Coronary artery (tissue), 2 donors: Measurements from ENCODE around the gene GALNT8.

Source experiments
- DNase-seq: peaks from one replicate; pipeline ENCODE4 v3.0.0-alpha.2; 2017; ENCODE audit warnings: low spot score
- H3K27ac ChIP-seq, 2 donors: fragments of 200-600 bp; sonication (generic); one replicate each; pipeline ENCODE4 v1.5.1; 2016 to 2019
- H3K4me3 ChIP-seq: fragments of 200-600 bp; sonication (generic); 2 replicates; pipeline ENCODE4 v1.5.1; 2016; ENCODE audit warnings: mild to moderate bottlenecking, moderate library complexity
- CTCF ChIP-seq: fragments of 200-600 bp; sonication (generic); IDR thresholded peaks from one replicate; pipeline ENCODE4 v1.5.1; 2019; ENCODE audit warnings: antibody characterized with exemption

The GALNT8 gene

GRCh38 chr12:4780641-4781611 lies 60.7 kb downstream of the GALNT8 start:
- no peak for DNase-seq

DNA sequence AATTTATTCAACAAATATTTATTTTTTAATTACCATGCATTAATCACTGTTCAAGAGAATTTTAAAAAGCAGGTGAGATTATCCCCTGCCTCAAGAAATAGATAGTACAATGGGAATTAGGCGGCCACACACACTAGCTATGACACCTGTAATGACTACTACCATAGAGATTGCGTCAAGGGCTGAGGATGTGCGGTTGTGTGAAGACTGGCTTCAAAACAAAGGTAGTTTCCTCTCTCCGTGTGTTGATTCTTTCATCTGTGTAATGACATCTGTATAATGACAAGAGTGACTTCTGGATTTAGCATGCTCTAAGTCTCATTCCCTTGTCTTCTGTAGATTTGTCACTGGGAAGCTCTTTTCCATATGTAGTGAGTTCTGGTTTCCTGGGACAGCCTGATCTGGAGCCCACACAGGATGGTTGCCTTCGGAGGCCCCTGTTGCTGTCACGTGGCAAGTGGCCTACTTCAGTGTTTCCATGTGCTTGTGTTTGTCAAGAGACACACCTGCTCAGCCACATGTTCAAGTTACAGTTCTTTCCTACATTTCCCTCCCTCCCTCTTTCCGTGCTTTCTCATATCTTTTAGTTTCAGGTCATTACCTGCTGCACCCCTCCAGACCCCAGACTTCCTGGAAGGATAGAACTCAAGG lies 64.3 kb downstream of the GALNT8 start:
- DNase-seq: no peak
- Histone ChIP-seq H3K4me3 (no peak overlapping the region), H3K27ac (no peak overlapping the region)
- no peak for TF ChIP-seq CTCF

More at GRCh38 chr12:4780641-4781611, 60.7 kb downstream of the GALNT8 start:
- no peak for TF ChIP-seq CTCF
- Histone ChIP-seq H3K4me3 (peak overlapping the region; percentile 20), H3K27ac (no peak overlapping the region)

GRCh38 chr12:4786795-4787194 lies 66.6 kb downstream of the GALNT8 start:
- no peak for DNase-seq
- Histone ChIP-seq H3K27ac (no peak overlapping the region), H3K4me3 (no peak overlapping the region)
- TF ChIP-seq CTCF: no peak

DNA sequence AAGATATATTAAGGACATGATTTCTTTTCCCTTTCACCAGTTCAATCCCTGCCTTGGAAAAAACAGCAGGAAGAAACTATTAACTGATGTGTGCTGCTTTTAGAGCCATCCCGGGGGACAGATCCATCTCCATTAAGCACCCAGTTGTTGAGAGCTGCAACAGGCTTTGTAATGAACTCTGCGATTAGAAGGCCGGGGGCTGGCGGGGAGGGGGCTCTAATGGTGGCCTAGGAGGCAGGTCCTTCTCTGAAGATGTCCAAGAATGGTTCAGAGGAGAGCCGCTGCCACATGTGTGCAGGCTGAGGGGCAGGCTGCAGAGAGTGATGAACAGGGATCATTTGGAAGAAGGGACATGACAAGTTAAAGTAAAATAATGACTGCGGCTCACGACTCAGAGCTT lies 67.8 kb downstream of the GALNT8 start:
- DNase-seq: no peak
- no peak for TF ChIP-seq CTCF
- no peak overlapping the region for H3K4me3 ChIP-seq

DNA sequence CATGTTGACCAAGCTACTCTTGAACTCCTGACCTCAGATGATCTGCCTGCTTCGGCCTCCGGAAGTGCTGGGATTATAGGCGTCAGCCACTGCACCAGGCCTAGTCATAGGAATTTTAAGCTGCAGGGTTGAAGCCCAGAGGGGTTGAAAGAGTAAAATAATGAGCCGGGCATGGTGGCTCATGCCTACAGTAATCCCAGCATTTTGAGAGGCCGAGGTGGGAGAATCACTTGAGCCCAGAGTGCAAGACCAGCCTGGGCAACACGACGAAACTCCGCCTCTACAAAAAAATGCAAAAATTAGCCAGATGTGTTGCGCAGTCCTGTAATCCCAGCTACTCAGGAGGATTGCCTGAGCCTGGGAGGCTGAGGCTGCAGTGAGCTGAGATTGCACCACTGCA lies 69.6 kb downstream of the GALNT8 start:
- no peak overlapping the region for H3K4me3 ChIP-seq
- no peak overlapping the region for H3K27ac ChIP-seq
- no peak for DNase-seq
- TF ChIP-seq CTCF: no peak

More for the DNA sequence above, 67.8 kb downstream of the GALNT8 start:
- H3K27ac ChIP-seq: no peak overlapping the region

DNA sequence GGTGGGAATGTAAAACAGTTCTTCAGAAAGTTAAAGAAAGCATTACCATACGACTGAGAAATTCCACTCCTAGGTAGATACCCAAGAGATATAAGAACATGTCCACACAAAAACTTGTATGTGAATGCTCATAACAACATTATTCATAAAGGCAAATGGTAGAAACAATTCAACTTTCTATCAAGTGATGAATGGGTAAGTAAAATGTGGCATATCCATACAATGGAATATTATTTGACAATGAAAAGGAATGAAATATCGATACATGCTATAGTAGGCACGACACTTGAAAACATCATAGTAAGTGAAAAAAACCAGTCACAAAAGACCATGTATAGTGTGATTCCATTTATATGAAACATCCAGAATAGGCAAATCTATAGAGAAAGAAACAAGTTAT lies 71.3 kb downstream of the GALNT8 start:
- H3K27ac ChIP-seq: no peak overlapping the region
- H3K4me3 ChIP-seq: no peak overlapping the region
- DNase-seq: no peak
- no peak for TF ChIP-seq CTCF

- H3K4me3 ChIP-seq: no peak overlapping the region
- no peak overlapping the region for H3K27ac ChIP-seq
- DNase-seq: no peak
- no peak for TF ChIP-seq CTCF
Observed at GRCh38 chr12:4794491-4794890, 74.3 kb downstream of the GALNT8 start.
